CD4-positive, alpha-beta T cell treated with Interleukin-1 beta for 1 hour (primary cell): ENCODE data around the gene TTYH1.
"Not testable (repeated sequence)": the region's sequence is repeated elsewhere in the genome, so short reads cannot be mapped to it uniquely, and the experiment has no call there.

Source experiments
- DNase-seq, 2 donors: peaks; one replicate each; pipeline ENCODE4 v3.0.0-alpha.2; 2020 to 2022

TTYH1 gene

GRCh38 chr19:54415208-54415900 lies at the start of gene TTYH1:
TTYH1 (plus strand) TSS chr19:54415464; CDS start chr19:54415553, 89 bp downstream.
- peak; percentile 11 to 22 for DNase-seq

GRCh38 chr19:54365798-54366197 lies 49.5 kb upstream of the TTYH1 start:
- DNase-seq = not testable (repeated sequence)

GRCh38 chr19:54366811-54367210 lies 48.5 kb upstream of the TTYH1 start:
- DNase-seq = no peak

GRCh38 chr19:54369082-54369687 lies 46.1 kb upstream of the TTYH1 start:
- no peak for DNase-seq

GRCh38 chr19:54369688-54370433 lies 45.4 kb upstream of the TTYH1 start:
- DNase-seq = not testable (repeated sequence)

GRCh38 chr19:54370434-54370796 lies 44.8 kb upstream of the TTYH1 start:
- DNase-seq = peak; percentile 59 to 63

GRCh38 chr19:54371453-54371852 lies 43.8 kb upstream of the TTYH1 start:
- DNase-seq = not testable (repeated sequence)

- DNase-seq = peak in 1 of 2 donors; percentile 79
Observed at GRCh38 chr19:54373781-54374631, 41.3 kb upstream of the TTYH1 start.

GRCh38 chr19:54375181-54375938 lies 39.9 kb upstream of the TTYH1 start:
- DNase-seq = peak; percentile 31 to 57

GRCh38 chr19:54376610-54377285 lies 38.5 kb upstream of the TTYH1 start:
- no peak for DNase-seq

GRCh38 chr19:54379187-54379678 lies 36.0 kb upstream of the TTYH1 start:
- no peak for DNase-seq

GRCh38 chr19:54380897-54381296 lies 34.4 kb upstream of the TTYH1 start:
- DNase-seq = no peak

- DNase-seq = not testable (repeated sequence)
Observed at GRCh38 chr19:54382041-54382440, 33.2 kb upstream of the TTYH1 start.

GRCh38 chr19:54383330-54383729 lies 31.9 kb upstream of the TTYH1 start:
- no peak for DNase-seq

- DNase-seq = peak; percentile 37
Observed at GRCh38 chr19:54387991-54388801, 27.1 kb upstream of the TTYH1 start.

- DNase-seq = no peak
Observed at GRCh38 chr19:54388802-54389139, 26.5 kb upstream of the TTYH1 start.

- DNase-seq = no peak
Observed at GRCh38 chr19:54389553-54389952, 25.7 kb upstream of the TTYH1 start.

GRCh38 chr19:54390942-54391577 lies 24.2 kb upstream of the TTYH1 start:
- peak; percentile 72 to 76 for DNase-seq

- no peak for DNase-seq
Observed at GRCh38 chr19:54391589-54392061, 23.6 kb upstream of the TTYH1 start.

- DNase-seq = no peak
Observed at GRCh38 chr19:54392105-54392504, 23.2 kb upstream of the TTYH1 start.
